GM18867 (cell line): ENCODE results near the gene KICS2.
"Not testable (repeated sequence)": the region's sequence is repeated elsewhere in the genome, so short reads cannot be mapped to it uniquely, and the experiment has no call there.

Experiments
- ATAC-seq: cut with Tn5 transposase; IDR thresholded peaks from one replicate; pipeline ENCODE4 v1.9.1; 2021; ENCODE audit warnings: mild to moderate bottlenecking, moderate library complexity; ENCODE audit not compliant: unreplicated experiment

KICS2 gene

DNA sequence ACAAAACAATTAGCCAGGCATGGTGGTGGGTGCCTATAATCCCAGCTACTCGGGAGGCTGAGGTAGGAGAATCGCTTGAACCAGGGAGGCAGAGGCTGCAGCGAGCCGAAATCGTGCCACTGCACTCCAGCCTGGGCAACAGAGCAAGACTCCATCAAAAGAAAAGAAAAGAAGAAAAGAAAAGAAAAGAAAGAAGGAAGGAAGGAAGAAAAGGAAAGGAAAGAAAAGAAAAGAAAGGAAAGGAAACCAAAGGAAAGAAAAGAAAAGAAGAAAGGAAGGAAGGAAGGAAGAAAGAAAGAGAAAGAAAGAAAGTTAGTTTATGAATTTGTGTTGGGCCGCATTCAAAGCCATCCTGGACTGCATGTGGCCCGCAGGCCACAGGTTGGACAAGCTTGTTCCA, 4.5 kb downstream of the KICS2 start:
- not testable (repeated sequence) for ATAC-seq

DNA sequence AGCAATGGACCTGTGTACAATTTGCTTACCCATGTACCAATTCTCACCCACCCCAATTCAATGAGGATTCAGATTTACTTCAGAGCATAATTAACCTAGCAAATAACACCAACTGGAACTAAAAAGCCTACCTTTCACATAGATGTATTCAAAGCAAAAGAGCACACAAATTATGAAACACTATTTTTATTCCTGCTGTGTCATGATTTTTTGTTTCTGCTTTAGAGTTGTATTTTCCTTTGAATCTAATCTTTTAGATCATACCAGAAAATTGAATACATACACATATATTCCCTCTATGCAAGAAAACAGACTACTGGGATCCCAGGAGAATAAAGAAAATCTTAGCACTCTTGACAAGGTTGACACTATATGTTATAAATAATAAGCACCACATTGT, 5.9 kb downstream of the KICS2 start:
- no peak for ATAC-seq

DNA sequence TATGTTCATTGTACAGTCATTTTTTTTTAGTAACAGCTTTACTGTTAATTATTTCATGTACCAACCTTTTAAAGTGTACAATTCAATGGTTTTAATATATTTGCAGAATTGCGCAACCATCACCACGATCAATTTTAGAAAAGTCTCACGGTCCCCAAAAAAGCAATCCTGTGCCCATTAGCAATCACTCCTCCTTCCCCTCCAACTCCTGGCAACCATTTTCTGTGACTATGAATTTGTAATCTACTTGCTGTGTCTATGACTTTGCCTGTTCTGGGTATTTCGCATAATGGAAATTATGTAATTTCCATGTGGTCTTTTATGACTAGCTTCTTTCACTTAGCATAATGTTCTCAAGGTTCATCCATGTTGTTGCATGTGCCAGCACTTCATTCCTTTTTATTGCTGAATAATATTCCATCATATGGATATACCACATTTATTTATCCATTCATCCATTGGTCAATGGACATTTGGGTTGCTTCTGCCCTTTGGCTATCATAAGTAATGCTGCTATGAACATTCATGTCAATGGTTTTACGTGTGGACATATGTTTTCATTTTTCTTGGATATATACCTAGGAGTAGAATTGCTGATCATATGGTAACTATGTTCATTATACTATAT, 9.9 kb downstream of the KICS2 start:
- no peak for ATAC-seq

DNA sequence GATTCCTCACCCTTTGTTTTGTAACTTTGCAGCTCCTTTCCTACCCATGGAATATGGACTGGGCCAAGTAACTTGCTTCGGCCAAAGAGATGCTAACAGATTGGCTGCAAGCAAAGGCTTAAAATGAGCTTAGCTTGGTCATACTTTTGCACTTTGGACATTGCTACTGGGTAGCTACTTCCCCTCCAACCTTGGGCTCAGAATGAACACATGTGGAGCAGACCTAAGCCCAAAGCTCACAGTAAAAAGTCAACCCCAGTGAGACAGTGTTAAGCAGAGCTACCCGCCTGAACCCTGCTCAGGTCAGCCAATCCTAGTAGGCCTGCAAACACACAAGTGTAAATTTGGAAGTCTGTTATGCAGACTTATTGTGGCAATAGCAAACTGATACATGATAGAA, 14.6 kb downstream of the KICS2 start:
- ATAC-seq, result no peak

DNA sequence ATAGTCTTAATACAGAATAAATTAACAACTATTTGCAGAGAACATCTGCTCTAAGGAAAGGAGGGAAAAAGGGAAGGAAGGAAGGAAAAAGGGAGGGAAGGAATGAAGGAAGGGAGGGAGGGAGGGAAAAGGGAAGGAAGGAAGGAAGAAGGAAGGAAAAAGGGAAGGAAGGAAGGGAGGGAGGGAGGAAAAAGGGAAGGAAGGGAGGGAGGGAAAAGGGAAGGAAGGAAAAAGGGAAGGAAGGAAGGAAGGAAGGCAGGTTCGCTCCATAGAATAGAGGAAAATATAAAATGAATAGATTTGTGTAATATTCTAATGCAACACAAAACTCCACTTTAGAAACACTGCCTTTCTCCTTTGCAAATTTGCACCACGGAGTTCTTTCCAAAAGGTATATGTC, 16.6 kb downstream of the KICS2 start:
- ATAC-seq, result no peak

DNA sequence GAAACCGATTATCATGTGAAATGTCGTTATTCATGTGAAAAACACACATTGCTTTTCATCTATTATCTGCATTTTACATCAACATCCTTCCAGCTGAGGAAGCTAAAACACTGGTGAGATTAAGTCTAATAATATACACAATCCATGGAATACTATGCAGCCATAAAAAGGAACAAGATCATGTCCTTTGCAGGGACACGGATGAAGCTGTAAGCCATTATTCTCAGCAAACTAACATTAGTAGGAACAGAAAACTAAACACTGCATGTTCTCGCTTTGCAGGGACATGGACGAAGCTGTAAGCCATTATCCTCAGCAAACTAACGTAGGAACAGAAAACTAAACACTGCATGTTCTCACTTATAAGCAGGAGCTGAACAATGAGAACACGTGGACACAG, 18.3 kb downstream of the KICS2 start:
- ATAC-seq, result no peak

DNA sequence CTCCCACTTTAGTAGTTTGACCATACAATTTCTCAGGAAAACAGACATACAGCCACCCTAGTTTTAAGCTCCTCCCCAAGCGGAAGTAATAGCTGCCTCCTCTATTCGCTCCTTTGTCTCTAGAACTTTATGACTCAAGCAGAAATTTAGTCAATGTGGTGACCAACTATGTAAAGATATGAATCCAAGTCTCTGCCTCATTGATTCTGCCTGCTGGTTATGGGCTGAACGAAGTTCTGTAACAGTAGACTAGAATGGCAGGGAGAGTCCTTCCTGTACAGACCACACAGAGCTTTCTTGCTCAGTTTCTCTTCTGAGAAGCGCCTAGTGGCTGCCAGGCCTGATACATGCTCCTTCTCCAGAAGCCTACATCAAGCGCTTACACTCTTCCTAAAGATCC, 19.1 kb downstream of the KICS2 start:
- no peak for ATAC-seq

DNA sequence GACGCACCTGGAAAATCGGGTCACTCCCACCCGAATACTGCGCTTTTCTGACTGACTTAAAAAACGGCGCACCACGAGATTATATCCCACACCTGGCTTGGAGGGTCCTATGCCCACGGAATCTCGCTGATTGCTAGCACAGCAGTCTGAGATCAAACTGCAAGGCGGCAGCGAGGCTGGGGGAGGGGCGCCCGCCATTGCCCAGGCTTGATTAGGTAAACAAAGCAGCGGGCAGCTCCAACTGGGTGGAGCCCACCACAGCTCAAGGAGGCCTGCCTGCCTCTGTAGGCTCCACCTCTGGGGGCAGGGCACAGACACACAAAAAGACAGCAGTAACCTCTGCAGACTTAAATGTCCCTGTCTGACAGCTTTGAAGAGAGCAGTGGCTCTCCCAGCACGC, 26.3 kb downstream of the KICS2 start:
- not testable (repeated sequence) for ATAC-seq

DNA sequence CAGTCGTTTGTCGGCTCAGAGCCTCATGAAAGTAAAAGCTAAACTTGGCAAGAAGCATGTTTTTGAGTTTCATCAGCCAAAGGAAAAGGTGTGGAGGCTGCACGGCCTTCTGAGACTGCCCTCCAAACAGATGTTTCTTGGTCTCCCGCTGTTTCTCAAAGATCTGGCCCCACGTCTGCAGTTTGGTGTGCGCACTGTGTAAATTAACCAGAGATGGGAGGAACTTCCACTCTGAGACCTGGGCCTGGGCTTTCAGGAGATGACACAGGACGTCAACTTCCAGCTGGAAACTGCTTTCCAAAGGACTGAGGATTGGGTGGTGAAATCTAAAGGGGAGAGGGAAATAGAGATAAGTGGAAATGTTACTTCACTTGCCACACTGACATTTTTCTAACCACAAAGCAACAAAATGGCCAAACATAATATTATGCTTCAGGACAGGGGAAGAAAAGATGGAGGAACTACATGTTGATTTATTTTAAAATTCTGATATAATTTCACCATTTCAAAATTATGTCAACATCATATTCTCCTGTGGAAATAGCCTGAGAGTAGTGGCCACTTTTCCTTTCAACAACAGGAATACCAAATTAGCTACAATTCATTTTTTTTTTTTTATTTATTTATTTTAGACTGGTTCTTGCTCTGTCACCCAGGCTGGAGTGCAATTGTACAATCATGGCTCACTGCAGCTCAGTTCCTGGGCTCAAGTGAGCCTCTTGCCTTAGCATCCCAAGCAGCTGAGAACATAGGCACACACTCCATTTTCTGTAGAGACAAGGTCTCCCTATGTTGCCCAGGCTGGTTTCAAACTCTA, 27.6 kb downstream of the KICS2 start:
- peak; percentile 68 for ATAC-seq

DNA sequence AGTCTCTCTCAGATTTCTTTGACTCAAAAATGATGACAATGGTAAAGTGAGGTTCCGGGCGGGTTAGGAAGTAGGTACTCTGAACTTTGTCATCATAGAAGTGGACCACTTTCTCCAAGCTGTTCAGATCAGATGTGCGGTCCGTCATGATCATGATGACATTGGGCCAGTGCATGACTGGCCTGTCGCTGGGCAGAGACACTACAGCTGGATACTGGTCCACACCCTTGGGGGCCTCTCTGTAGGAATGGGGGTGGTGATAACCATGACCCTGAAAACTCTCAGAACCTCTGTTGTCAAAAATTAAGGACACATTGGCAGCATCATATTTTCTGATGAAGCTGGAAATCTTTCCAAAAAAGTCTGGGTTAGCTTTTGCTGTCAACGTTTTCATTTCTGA, 28.2 kb downstream of the KICS2 start:
- peak; percentile 28 for ATAC-seq

DNA sequence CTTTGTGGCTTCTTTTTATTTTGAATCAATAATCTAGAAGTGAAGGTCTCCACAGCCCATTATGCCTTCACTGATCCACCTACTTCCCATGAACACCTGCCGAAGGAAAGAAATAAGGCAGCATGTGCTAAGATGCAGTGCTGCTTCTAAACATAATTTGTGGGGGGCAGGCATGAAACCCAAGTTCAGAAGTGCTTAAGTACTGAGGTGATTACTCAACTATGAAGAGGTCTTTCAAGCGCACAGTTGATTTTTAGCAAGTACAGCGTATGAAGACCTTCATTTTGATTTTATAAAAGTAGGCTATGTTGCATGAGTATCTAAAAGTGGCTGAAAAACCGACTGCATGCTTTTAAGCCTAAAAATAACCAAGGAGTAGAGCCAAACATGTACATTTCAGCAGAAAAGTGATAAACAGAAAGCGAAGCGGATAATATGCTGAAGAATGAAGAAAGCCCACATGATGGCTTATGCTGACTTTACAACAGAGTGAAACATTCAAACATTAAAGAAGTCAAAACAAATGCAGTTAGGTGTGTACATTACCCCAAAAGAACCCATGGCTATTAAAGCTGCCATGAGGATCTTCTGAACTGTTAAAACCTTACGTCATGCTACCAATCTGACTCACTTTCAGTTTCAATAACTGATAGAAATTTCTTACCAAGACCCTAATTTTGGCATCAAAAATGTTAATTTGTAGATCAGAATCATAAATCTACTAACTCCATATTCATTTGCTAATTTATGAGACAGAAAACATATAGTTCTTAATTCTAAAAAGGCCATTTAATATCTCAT, 29.3 kb downstream of the KICS2 start:
- peak; percentile 91 for ATAC-seq

DNA sequence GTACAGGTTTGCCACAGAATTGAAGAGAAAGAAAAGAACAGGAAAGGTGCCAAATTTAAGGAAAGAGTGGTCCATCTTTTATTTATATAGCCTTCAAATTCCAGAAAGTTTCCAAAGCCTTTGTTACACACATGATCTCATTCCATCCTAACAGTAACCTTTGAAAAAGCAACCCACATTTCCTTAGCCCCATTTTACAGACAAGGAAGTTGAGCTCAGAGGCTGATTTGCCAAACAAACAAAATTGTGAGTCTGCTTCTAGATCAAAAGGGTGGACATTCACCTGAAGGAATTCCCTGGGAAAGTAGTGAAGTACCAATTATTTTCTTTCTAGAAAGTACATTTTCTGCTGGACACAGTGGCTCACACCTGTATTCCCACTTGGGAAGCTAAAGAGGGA, 32.0 kb downstream of the KICS2 start:
- no peak for ATAC-seq

DNA sequence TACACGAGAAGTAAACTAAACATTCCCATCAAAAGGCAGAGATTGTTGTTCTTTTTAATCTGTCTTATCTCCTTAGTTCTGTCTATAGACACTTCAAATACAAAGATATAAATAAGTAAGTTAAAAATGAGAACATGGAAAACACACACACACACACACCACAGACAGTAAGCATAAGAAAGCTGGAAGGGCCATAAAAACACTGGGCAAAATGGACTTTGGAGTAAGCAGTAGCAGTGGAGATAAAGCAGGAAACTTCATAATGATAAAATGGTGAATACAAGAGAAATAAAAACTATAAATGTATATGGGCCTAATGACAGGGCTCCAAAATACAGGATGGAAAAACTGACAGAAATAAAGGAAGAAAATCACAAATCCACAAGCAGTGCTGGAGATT, 32.6 kb downstream of the KICS2 start:
- ATAC-seq, result no peak

DNA sequence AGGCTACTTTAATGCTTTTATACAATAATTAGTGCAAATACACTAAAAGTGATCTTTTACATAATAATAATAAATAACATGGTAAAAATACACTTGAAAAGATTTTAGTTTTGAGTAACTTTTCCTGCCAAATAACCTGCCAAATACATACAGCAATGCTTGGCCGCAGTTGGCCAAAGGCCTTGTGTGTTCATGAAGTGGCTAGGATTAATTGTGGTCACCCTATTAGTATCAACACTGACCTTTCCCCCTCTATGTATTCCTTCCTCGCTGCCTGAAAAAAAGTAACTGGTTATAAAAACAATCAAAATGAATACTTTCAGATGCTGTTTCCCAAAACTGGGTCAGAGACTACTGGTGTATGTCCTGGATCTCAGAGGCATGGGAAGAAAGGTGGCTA, 34.3 kb downstream of the KICS2 start:
- ATAC-seq, result no peak

DNA sequence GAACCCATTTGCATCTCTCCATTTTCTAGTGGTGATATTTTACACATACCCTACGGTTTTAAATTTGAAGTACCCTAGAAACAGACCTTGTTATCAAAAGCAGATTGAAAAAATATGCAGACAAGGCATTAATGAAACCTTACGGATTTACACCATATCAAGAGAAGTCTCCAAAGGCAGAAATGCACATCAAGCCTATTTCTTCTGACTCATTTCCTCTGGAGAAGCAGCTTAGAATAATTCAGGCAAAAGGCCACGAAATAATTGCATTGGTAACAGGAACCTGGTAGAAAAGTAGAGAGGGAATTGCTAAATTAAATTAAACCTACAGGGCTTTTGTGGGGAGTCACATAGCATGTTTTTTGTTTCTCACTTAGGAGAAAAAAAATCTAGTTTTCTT, 34.7 kb downstream of the KICS2 start:
- no peak for ATAC-seq

DNA sequence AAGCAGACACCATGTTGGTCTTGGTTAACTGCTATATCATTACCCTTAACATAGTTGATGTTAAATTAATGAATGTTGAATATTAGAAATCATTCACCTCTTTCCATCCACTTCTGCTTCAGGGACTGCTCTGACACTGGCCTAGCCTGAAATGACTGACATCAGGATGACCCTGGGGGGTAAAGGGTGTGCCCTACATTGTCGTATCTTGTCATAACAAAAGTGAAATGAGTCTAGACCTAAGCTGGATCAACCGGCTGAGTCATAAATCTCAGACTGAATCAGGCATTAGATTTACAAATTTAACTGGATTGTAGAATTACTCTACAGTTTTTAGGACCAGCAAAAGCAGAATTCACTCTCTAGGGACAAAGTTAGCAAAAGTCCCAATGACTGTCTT, 35.3 kb downstream of the KICS2 start:
- peak; percentile 97 for ATAC-seq

DNA sequence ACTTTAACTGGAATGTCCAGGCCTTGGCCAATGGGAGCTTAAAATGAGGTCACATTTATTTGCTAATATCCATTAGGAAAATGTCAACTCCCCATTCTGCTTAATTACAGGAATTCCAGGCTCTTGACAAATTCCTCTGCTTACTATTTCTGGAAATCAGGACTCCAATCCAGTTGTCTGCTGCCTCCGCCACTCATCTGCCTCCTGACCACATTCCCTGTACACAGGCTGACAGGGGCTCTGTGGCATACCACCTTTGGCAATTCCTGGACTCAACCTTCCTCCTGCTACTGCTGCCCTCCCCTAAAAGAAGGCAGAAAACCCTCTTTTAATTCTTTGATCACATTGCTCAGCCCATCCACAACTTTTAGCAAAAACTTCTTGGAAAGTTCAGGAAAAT, 37.9 kb downstream of the KICS2 start:
- ATAC-seq, result no peak

DNA sequence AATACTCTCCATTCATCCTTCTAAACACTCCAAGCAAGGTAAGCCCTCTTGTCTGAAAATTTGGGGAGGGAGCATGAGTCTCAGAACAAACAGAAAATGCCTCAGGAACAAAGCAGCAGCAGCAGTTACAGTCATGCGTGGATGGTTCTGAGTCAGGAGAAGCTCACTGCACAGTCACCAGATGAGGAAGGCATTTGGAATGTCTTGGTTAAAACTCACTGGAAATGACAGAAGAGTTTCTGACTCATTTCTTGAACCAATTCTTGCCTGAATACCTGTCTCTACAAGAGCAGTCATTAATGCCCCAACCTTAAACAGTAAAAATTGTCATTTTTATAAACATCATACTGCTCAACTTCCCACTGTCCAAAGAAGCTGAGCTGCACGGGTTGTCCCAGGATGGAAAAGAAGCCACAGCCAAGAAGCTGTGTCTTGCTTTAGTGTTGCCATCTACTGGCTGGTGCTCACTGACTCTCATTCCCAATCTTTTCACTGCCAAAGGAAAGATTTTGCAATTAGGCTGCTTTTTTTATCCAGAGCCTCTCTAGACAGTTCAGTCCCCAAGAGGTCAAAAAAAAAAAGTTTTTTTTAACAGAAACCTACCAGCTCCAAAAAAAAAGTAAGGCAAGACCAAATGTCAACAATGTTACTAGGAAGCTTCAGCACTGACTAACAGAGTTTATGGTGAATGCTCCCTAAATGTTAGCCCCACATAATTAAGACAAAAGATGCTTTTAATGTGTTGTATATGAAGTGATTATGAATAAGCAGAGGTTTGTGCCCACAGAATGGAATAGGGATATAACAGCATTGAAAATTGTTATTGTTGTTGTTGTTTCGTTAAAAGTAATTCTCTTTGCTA, 40.4 kb downstream of the KICS2 start:
- no peak for ATAC-seq

DNA sequence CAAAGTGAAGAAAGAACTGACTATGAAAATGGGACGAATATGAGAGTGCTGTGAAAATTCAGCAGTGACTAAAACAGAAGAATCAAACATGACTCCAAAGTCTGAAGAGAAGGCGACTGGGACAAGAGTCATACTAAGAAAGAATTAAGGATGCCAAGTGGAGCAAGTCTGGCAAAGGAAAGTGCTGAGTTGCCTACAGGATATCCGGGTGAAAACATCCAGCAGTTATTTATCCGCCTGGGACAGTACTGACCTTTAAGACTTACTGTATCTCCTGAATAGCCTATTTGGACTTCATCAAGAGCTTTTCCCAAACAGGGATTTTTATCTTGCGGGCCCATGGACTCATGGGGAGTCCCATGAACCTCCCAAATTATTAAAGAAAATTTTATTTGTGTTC, 41.1 kb downstream of the KICS2 start:
- no peak for ATAC-seq

DNA sequence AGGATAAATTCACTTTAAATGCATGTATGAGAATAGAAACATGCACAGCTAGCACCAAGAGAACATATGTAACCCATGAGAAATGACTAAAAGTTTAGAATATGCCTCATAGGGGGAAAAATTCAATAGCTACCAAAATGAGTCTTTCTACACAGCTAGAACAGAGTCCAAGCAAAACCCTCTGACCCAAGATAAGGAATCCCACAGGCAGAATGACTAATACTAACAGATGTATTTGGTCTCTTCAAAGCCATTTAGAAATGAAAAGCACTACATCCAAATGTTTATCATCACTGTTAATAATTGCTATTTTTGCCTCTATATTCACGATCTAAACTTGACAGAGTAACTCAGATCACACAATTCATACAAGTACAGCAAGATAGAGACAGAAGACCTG, 44.0 kb downstream of the KICS2 start:
- ATAC-seq, result no peak

DNA sequence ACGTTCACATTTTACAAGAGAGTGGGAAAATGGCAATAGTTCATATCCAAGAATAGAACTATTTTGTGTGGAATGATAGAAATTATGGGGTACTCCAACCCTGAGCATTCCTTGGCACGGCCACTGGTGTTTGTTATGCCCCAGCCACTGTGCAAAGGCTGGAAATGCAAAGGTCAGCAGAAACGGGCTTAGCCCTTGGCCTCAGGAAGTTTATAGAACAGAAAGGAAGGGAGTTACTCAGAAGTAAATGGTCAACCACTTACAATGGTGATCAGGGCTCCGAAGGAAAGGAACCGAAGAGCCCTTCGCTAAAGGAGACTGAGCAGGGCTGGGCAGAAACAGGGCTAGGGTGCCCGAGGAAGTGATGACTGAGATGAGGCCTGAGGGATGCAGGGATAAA, 45.1 kb downstream of the KICS2 start:
- no peak for ATAC-seq
